ENCODE measurements around the gene ADAMTSL1.

ADAMTSL1 gene

GRCh38 chr9:18721267-18721994, 247.5 kb downstream of the ADAMTSL1 start:
- TF ChIP-seq CTCF (conservative IDR thresholded peaks at IDR 0.05), result no peak
- no peak overlapping the region for H3K27ac ChIP-seq

GRCh38 chr9:18721995-18722310, 248.0 kb downstream of the ADAMTSL1 start:
- H3K27ac ChIP-seq, result no peak overlapping the region
- no peak for TF ChIP-seq CTCF (conservative IDR thresholded peaks at IDR 0.05)

- H3K27ac ChIP-seq, result no peak overlapping the region
Observed at GRCh38 chr9:18722882-18723281, 248.9 kb downstream of the ADAMTSL1 start.

GRCh38 chr9:18723366-18723765, 249.4 kb downstream of the ADAMTSL1 start:
- H3K27ac ChIP-seq, result no peak overlapping the region
- no peak for TF ChIP-seq CTCF (conservative IDR thresholded peaks at IDR 0.05)

More at GRCh38 chr9:18722882-18723281, 248.9 kb downstream of the ADAMTSL1 start:
- no peak for TF ChIP-seq CTCF (conservative IDR thresholded peaks at IDR 0.05)

GRCh38 chr9:18726546-18726945, 252.6 kb downstream of the ADAMTSL1 start:
- H3K27ac ChIP-seq, result no peak overlapping the region

GRCh38 chr9:18727904-18728303, 254.0 kb downstream of the ADAMTSL1 start:
- no peak overlapping the region for H3K27ac ChIP-seq
- TF ChIP-seq CTCF (conservative IDR thresholded peaks at IDR 0.05), result no peak

More at GRCh38 chr9:18726546-18726945, 252.6 kb downstream of the ADAMTSL1 start:
- TF ChIP-seq CTCF (conservative IDR thresholded peaks at IDR 0.05), result no peak

- H3K27ac ChIP-seq, result no peak overlapping the region
Observed at GRCh38 chr9:18728642-18729041, 254.7 kb downstream of the ADAMTSL1 start.

More at GRCh38 chr9:18728642-18729041, 254.7 kb downstream of the ADAMTSL1 start:
- no peak for TF ChIP-seq CTCF (conservative IDR thresholded peaks at IDR 0.05)
